ENCODE data around the gene TRNP1.

TRNP1 gene

DNA sequence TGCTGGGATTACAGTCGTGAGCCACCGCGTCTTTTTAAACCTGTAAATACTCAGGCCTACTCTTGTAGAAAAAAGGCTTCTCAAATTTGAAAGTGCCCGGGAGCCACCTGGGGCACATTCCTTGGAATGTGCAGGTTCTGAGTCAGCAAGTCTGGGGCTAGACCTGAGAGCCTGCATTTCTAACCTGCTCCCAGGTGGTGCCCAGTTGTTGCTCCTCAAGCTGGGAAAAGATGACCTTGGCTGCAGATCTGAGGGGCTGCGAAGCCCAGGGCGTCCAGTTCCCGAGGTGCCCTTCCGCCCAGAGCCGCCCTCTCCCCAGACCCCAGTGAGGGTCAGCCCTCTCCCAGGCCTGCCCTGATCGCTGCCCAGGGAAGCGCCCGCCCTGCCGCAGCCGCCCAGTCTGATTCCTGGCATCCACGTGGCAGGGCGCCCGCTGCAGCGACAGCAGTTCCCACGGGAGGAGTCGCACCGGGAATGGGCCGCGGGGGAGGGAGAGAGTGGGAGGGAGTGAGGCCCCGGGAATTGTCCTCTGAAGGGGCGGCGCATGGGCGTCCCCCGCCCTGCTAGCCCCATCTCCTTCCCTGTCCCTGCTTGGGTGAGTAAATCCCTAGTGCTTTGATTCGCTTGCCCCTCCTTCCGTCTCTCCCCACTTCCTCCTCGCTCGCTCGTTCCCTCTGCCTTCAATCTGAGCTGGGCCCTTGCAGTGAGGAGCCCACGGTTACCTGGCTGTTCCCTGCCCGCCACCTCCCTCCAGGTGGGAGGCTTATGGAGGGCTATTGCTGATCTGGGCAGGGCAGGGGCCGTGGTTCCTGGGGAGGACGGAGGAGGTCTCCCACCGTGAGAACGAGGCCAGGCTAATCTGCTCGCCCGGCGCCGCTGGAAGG, 38.0 kb downstream of the TRNP1 start:
- DNase-seq, result no peak

- DNase-seq, result no peak
Measured at GRCh38 chr1:27032119-27032461, 38.6 kb downstream of the TRNP1 start.

DNA sequence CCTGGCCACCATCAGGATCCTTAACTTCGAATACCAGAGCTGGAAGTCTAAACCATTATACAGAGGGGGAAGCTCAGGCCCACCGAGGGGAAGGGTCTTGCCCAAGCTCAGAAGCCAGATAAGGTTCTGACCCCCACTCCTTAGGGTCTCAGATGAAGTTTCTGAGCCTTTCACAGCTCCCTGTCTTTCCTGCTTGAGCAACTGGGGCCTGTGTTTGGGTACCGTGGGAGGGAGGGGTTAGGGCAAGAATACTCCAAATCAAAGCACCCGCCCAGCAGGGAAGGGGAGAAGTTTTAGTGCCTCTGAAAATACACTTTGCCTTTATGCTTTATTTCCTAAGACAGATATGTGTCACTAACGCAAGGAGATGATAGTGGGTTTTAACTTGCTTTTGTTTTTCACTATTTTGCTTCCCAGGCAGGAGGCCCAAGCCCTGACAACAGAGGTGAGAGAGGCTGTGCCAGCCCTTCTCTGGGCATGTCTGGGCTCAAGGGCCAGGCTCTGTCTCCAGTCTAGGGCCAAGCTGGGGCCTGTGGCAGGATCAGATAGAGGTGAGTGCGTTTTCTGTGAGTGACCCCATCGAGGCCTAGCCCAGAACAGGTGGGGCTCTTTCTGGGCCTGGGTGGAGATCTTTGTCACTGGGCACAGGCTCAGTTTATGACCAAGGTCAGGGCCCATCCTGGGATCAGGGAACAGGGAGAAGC, 39.7 kb downstream of the TRNP1 start:
- no peak for DNase-seq

DNA sequence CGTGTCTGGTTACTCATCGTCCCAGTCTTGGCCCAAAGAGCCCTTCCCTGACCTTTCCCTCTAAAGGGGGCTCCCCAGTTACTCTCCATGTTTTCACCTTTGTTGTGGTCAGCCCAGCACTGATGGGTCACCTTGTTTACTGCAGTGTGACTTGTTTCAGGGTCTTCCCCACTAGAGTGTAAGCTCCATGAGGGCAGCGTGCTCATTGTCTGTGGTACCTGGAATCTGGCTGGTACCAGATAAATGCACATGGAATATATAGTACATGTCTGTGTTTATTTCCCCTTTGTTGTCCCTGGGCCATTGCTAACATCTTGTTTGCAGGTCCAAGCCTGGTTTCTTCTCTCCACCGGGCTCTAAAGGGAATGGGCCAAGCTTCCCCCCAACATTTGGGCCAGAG, 41.9 kb downstream of the TRNP1 start:
- DNase-seq, result no peak

DNA sequence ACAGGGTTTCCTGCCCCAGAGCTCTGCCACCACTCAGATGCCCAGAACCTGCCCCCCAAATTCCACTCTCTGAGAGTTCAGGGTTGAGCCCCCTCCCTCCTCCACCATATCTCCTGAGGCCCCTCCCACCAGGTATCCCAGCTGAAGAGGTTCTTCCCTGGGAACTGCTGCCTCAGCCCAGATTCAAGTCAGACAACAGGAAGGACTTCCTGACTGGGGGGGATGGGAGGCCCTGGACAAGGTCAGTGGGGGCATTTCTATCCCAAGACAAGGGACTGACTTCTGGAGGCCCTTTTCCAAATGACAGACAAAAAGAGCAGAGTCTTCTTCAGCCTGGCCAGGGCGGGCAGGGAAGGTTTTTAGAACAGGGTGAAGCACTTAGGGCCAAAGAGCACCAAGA, 43.2 kb downstream of the TRNP1 start:
- DNase-seq, result no peak

DNA sequence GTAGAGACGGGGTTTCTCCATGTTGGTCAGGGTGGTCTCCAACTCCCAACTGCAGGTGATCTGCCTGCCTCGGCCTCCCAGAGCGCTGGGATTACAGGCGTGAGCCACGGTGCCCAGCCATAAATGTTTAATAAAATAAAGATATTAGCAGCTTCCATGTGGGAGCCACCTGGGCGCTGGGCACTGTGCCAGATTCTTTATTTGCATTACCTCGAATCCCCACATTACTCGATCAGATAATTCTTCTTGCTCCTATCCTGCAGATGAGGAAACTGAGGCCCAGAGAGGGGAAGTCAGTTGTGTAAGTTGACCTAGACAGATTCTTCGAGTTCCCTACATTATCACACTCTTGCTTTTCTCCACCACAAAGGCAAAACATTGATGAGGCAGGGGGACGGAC, 44.0 kb downstream of the TRNP1 start:
- DNase-seq, result no peak

DNA sequence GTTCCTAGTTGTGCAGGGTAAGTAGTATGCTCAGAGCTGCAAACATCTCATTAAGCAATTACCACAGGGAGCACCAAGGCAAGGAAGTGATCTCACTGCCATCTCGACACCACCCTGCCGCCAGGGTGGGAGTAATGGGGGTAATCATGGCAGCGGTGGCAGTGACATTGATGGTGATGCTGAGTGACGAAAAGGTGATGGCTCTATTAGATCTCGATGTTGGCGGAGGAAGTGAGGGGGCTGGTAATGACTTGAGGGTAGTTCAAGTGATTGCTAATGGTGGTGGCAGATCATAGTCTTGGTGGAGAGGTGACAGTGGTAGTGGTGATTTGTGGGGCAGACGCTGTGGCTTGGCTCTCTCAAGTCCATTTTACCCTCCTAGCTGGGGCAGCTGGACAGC, 44.5 kb downstream of the TRNP1 start:
- no peak for DNase-seq

DNA sequence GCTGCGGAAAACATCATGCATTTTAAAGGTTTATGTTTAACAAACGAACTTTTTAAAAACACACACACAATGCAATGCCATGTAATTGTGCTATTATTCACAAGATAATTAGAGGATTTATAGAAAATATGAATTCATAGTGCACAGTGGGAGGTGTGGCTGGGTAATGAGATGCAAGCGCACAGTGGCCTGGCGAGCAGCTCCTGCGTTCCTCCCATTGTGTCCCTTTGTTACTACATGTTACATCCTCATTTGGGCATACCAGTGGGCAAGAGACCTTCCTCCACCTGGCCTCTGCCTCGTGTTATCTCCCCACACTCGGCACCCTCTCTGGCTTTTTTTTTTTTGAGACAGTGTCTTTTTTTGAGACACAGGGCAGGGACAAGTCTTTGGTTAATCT, 49.2 kb downstream of the TRNP1 start:
- no peak for DNase-seq

GRCh38 chr1:27044613-27045151, 51.2 kb downstream of the TRNP1 start:
- peak; percentile 82 for DNase-seq

DNA sequence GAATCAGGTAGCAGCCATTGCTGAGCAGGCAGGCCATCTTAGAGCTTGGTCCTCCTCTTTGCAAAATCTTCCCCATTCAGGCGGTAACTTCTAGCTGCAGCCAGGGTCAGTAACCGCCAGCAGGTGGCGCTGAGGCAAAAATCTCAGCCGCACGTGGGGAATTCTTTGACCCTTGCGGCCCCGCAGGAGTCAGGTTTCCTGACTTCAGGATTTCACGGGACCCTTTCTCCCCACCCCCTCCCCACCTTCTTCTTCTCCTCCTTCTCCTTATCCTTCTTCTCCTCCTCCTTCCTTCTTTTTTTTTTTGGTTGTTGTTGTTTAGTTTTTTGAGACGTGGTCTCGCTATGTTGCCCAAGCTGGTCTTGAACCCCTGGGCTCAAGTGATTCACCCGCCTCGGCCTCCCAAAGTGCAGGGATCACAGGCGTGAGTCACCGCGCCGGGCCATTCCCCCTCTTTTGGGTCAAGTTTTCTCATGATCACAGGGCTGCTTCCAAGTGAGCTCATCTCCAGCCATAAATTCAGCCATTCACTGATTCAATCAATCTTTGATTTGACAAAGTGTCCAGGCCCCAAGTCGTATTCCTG, 52.6 kb downstream of the TRNP1 start:
- DNase-seq, result peak; percentile 45

- no peak for DNase-seq
Measured at GRCh38 chr1:27047914-27048313, 54.4 kb downstream of the TRNP1 start.

GRCh38 chr1:27049100-27049499, 55.6 kb downstream of the TRNP1 start:
- no peak for DNase-seq

DNA sequence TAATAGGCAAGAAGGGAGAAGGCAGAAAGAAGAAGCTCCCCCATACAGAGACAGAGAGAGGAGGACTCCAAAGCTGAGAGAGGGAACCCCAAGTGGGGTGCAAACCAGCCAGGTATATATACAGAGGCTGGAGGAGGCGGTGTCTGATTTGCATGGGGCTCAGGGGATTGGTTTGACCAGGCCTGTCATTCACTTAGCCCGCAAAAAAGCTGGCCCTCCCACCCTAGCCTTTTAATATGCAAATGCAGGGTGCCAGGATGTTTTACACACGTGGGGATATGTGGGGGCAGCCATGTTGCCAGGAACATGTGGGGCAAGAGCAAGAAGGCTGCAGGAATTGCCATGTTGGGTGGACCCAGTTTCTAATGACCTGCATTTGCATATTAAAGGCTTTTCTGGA, 56.1 kb downstream of the TRNP1 start:
- DNase-seq, result no peak

Data from activated effector memory CD4-positive, alpha-beta T cell treated with Interleukin-2 at 50 U/mL for 16 hours (primary cell).